ENCODE data around the gene CADPS.

The CADPS gene

DNA sequence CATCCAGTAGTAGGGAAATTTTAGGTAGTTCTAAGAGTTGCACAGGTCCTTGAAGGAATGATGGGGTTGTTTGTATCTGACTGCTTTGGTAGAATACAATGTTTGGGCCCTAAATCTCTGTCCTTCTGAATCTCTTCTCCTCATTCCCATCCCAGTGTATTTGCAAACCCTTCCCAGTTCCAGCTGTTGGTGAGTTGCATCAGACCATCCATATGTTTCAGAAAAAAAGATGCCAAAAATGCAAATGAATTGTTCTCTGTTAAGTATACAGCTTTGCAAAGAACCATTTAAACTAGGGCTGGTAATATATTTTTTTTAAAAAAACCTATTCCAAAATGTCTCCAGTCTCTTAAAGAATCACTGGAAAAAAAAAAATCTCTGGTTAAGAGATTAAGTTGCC is 251.0 kb downstream of the CADPS start:
- no peak for DNase-seq

DNA sequence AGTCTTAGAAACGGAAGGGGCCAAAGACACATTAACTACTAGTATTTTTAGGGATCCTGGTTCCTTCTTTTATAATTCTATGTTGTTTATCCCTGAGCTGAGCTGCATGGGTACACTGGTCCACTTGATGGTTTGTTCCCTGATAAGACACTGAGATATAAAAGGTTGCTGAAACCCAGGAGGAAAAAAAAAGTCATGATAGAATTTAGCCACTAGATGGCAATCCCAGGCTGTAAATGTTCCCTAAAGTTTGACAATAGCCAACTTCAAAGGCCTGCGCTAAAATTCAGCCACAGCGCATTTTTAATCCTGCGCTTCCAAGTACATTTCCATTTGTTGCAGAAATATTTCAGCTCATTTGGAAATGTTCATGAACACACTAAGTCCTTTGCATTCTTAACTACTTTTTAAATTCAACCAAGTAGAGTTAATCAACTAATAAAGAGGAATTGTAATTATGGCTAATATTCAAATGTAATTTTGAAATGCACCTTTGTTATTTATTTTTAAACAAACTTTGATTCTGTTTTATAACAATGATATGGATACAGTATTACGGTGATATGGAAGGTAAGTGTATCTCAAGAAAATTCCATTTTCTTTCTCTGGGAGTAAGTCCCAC is 252.6 kb downstream of the CADPS start:
- DNase-seq, result no peak

- no peak for DNase-seq
These were observed 253.3 kb downstream of the CADPS start for GRCh38 chr3:62621925-62622324.

- DNase-seq, result no peak
These were observed 254.0 kb downstream of the CADPS start for GRCh38 chr3:62621176-62621575.

- DNase-seq, result no peak
These were observed 259.9 kb downstream of the CADPS start for GRCh38 chr3:62615258-62615849.

- DNase-seq, result no peak
These were observed 260.7 kb downstream of the CADPS start for GRCh38 chr3:62614527-62614926.

- no peak for DNase-seq
These were observed 263.5 kb downstream of the CADPS start for GRCh38 chr3:62611541-62612240.

- no peak for DNase-seq
These were observed 267.8 kb downstream of the CADPS start for GRCh38 chr3:62607287-62608029.

- no peak for DNase-seq
These were observed 269.7 kb downstream of the CADPS start for GRCh38 chr3:62605413-62606068.

GRCh38 chr3:62604751-62605351 is 270.4 kb downstream of the CADPS start:
- DNase-seq, result no peak

GRCh38 chr3:62604298-62604697 is 270.9 kb downstream of the CADPS start:
- no peak for DNase-seq

- no peak for DNase-seq
These were observed 272.2 kb downstream of the CADPS start for GRCh38 chr3:62602987-62603386.

DNA sequence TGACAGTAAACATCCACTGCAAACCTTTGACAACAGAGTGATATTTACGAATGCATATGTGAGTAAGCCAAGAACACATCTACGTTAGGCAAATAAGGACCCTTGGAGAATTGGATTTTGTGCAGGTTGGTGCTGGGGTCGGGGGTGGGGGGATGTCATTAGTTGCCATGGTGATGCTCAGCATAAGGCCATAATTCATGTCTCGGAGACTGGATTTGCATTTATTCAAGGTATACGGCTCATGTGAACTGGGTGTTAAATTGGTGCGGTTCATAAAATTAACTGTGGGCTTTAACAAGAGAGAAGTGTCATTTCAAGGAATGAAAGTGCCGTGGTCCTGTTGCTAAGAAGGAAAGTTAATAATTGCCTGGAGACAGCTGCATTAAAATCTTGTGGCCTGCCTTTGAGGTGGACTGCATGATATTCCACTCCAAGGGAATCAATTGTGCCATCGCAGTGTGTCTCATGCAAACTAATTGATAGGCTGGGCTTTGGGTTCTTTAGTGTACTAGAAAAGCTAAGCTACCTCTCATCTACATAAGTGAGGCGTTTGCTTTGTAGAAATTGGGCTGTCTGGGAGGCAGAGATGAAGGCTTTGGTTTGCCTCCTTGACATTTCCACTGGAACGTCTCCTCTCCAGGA is 273.0 kb downstream of the CADPS start:
- no peak for DNase-seq

DNA sequence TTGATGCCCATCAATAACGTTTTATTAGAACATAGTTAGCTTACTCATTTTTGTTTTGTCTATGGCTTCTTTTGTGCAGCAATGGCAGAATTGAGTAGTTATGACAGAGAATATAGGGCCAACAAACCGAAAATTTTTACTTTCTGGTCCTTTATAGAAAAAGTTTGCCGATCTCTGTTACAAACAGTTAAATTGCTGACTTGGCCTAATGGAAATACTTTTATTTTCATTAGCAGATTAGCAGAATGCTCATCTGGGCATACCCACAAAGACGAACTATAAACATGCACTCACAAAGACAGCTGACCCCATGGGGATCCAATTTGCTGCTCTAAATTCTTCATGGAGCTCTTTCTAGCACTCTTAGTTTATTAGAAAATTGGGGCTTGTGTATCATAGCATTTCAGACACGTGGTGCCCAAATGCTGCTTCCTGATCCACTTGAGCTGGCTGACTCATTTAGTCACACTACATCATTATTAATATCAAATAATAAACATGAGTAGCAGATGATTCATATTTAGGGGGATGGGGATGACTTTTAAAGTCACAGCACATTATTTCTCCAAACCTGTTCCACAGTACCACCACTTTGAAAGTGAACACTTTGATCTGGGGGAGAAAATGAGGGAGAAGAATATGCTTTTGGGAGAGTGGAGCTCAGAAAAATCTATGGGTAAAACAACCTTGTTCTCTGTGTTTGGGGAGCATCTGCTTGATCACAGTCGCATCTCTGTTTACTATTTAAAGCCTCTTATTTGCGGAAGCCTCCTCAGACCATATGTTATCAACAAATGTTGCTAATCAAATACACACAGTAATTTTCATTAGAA is 273.8 kb downstream of the CADPS start:
- DNase-seq, result no peak

DNA sequence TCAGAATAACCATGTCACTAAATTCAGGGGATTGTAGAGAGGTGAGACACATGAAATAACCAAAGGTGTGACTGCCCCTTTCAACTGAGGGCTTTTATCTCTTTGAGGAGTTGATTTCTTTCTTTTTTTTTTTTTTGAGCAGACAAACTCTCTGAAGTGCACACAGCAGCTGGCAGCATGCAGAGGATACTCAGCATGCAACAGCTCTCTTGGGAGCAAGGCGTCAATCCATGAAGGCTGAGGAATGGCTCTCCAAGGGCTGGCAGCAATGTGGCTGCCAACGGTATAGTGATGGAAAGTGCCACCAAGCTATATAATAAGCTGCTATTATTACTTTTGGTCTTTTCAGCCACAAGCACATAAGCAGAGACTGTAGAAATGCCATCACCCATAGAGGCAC is 275.2 kb downstream of the CADPS start:
- no peak for DNase-seq

- no peak for DNase-seq
These were observed 277.7 kb downstream of the CADPS start for GRCh38 chr3:62597491-62597890.

GRCh38 chr3:62592408-62592807 is 282.8 kb downstream of the CADPS start:
- DNase-seq, result no peak

- DNase-seq, result no peak
These were observed 286.1 kb downstream of the CADPS start for GRCh38 chr3:62589078-62589477.

DNA sequence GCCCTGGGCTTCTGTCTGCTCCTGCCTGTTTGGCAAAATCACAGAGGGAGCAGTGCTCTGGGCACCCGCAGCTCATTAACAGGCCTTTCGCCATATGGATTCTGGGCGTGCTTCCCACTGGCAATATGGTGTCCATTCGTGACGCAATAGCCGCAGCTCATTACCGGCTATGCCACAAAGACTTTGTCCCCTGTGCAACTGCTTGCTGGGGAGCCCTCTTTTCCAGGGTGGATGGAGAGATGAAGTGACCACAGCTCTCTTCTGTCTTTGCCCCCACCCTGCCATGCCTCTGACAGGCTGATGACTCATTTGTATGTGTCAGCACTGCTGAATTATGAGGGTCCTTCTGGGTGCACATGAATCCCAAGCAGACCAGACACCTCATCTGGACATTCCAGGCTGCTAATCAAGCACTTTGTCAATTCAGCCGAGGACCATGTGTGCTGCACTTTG is 287.6 kb downstream of the CADPS start:
- no peak for DNase-seq

- no peak for DNase-seq
These were observed 288.0 kb downstream of the CADPS start for GRCh38 chr3:62587169-62587568.

GRCh38 chr3:62586356-62586755 is 288.9 kb downstream of the CADPS start:
- DNase-seq, result no peak

Measured in GDM1 (cell line).